GM21367 (cell line): ENCODE measurements around the gene NOL4L.
"Not testable (repeated sequence)": the region's sequence is repeated elsewhere in the genome, so short reads cannot be mapped to it uniquely, and the experiment has no call there.

Experiments
- ATAC-seq: cut with Tn5 transposase; IDR thresholded peaks from one replicate; pipeline ENCODE4 v1.9.1; 2021; ENCODE audit not compliant: unreplicated experiment

NOL4L gene

DNA sequence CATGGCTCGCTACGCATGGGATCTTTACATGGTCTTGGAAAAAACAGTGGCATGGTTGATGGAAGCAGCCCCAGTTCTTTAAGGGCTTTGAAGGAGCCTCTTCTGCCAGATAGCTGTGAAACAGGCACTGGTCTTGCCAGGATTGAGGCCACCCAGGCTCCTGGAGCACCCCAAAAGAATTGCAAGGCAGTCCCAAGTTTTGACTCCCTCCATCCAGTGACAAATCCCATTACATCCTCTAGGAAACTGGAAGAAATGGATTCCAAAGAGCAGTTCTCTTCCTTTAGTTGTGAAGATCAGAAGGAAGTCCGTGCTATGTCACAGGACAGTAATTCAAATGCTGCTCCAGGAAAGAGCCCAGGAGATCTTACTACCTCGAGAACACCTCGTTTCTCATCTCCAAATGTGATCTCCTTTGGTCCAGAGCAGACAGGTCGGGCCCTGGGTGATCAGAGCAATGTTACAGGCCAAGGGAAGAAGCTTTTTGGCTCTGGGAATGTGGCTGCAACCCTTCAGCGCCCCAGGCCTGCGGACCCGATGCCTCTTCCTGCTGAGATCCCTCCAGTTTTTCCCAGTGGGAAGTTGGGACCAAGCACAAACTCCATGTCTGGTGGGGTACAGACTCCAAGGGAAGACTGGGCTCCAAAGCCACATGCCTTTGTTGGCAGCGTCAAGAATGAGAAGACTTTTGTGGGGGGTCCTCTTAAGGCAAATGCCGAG lies 148.8 kb downstream of the NOL4L start:
- no peak for ATAC-seq

DNA sequence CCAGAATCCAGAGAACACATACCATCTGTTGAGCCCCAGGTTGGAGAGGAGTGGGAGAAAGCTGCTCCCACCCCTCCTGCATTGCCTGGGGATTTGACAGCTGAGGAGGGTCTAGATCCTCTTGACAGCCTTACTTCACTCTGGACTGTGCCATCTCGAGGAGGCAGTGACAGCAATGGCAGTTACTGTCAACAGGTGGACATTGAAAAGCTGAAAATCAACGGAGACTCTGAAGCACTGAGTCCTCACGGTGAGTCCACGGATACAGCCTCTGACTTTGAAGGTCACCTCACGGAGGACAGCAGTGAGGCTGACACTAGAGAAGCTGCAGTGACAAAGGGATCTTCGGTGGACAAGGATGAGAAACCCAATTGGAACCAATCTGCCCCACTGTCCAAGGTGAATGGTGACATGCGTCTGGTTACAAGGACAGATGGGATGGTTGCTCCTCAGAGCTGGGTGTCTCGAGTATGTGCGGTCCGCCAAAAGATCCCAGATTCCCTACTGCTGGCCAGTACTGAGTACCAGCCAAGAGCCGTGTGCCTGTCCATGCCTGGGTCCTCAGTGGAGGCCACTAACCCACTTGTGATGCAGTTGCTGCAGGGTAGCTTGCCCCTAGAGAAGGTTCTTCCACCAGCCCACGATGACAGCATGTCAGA lies 149.6 kb downstream of the NOL4L start:
- ATAC-seq = no peak

- no peak for ATAC-seq
These were observed 150.7 kb downstream of the NOL4L start for GRCh38 chr20:32434434-32434833.

DNA sequence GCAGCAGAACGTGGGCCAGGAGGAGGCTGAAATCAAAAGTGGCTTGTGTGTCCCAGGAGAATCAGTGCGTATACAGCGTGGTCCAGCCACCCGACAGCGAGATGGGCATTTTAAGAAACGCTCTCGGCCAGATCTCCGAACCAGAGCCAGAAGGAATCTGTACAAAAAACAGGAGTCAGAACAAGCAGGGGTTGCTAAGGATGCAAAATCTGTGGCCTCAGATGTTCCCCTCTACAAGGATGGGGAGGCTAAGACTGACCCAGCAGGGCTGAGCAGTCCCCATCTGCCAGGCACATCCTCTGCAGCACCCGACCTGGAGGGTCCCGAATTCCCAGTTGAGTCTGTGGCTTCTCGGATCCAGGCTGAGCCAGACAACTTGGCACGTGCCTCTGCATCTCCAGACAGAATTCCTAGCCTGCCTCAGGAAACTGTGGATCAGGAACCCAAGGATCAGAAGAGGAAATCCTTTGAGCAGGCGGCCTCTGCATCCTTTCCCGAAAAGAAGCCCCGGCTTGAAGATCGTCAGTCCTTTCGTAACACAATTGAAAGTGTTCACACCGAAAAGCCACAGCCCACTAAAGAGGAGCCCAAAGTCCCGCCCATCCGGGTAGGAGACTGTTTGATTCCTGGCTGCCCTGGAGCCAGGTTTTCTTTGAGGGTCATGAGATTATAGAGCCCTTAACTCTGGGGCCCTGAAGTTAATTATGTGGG lies 151.7 kb downstream of the NOL4L start:
- ATAC-seq = no peak

DNA sequence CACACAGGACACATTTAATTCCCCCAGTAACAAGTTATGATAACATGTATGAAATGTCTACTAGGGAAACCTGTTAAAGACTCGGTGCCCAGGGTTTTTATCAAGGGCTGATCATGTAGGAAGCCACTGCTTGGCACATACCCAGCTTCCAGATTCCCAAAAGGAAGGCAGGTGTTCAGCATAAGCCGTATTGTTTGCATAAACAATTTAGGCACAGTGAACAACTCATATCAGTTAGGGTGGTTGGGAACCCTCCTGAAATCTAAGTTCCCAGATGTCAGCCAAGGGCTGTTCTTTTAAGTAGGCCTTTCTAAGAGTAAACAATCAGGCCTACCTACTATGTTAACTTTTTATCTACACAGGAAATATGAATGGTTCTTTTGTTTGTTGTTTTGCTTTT lies 152.9 kb downstream of the NOL4L start:
- no peak for ATAC-seq

DNA sequence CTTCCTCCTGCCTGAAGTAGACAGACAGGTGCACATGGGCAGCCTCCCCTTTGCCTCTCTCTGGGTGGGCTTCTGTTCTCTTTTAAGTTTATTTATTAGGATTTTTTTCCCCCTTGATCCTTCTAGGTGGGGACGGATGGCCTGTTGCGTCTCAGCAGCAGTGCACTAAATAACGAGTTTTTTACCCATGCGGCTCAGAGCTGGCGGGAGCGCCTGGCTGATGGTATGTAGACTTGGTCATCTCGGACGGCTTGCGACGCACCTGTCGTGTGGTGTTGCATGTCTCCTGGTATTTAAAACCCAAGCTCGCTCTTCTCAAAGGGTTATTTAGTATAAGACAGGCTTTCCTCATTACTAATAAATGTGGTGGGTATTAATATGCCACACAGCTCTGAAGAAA lies 153.7 kb downstream of the NOL4L start:
- ATAC-seq = no peak

DNA sequence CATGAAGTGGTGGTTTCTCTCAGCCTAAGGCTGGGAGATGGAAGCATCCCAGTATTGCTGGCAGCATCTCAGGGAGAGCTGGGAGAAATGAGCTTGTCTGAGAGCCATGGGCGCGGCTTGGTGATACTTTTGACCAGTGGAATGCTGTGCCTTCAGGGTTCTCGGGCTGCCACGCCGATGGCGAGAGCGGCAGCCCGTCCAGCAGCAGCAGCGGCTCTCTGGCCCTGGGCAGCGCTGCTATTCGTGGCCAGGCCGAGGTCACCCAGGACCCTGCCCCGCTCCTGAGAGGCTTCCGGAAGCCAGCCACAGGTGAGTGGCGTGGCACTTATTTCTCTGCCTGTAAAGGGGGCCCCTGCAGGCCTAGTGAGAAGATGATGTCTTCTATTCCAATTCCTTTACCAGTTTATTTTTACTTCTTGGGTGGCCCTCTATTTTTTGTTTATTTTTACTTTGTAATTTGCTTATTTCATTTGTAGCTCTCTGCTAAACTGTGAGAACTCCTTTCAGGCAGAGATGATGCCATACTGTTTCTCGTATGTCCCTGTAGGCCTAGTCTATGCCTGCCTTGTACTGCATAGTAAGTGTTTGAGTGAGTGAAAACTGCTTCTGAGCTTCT lies 155.3 kb downstream of the NOL4L start:
- ATAC-seq = no peak

GRCh38 chr20:32429343-32429742 lies 155.8 kb downstream of the NOL4L start:
- no peak for ATAC-seq

GRCh38 chr20:32427996-32428395 lies 157.1 kb downstream of the NOL4L start:
- no peak for ATAC-seq

GRCh38 chr20:32421290-32421689 lies 163.8 kb downstream of the NOL4L start:
- no peak for ATAC-seq

DNA sequence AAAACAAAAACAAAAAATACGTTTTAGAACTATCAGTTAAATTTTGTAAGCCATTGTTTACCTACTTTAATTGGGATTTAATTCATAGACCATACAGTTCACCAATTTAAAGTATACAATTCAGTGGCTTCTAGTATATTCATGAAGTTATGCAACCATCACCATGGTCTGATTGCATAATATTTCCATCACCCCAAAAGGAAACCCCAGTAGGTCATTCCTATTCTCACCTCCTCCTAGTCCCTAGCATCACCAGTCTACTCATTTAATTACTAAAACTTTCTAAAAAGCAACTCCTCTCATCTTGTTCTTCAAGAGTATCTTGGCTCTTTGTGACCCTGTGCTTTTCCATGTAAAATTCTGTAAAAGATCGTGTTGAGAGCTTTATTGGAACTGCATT lies 166.8 kb downstream of the NOL4L start:
- ATAC-seq = no peak

DNA sequence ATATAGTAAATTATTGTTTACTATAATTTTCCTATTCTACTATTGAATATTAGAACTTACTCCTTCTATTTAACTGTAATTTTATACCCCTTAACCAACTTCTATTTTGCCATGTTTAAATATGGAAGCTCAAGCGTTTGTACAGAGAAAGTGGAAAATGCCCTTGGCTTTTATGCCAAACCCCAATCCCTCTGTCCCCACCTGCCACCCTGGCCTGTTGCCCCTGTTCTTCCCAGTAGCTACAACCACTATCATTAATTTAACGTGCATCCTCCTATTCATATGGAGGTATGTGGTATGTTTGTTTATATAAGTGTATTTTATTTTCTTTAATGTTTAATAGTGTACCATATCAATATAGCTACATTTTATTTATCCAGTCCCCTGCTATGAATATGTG lies 168.9 kb downstream of the NOL4L start:
- no peak for ATAC-seq

- ATAC-seq = no peak
These were observed 169.6 kb downstream of the NOL4L start for GRCh38 chr20:32415494-32415893.

GRCh38 chr20:32411955-32412706 lies 173.0 kb downstream of the NOL4L start:
- no peak for ATAC-seq

GRCh38 chr20:32407131-32407750 lies 177.9 kb downstream of the NOL4L start:
- not testable (repeated sequence) for ATAC-seq

- ATAC-seq = no peak
These were observed 178.4 kb downstream of the NOL4L start for GRCh38 chr20:32406701-32407100.

DNA sequence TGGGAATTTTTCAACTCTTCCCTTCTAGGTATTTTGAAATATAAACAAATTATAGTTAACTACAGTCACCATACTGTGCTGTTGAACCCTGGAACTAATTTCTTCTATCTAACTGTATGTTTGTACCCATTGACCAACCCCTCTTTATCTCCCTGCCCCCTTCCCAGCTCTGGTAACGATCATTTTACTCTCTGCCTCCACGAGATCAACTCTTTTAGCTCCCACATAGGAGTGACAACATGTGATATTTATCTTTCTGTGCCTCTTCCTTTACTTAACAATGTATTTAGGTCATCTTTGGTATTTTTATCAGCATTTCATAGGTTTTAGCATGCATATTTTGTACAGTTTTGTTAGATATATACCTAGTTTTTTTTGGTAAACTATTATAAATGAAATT lies 181.1 kb downstream of the NOL4L start:
- no peak for ATAC-seq

DNA sequence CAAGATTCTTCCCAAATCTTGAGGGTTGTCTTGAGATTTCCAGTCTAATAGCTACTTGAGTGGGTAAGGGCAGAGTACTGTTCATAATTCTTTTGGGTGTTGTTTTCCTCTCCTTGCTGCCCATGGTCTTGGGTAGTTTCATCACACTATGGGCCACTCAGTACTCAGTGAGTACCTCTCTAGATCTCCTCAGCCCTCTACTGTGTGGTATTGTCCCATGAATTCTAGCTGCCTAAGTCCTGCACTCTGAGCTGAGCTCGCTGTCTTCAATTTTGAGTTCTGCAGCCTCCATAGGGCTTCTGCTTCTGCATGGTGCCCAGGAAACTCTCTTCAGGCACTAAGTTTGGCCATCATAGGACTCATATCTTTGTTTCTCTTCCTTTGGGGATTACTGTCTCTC lies 184.7 kb downstream of the NOL4L start:
- ATAC-seq = no peak

GRCh38 chr20:32397567-32398084 lies 187.5 kb downstream of the NOL4L start:
- no peak for ATAC-seq

- ATAC-seq = no peak
These were observed 188.4 kb downstream of the NOL4L start for GRCh38 chr20:32396646-32397160.
